BLaER1 (cell line): ENCODE data around the gene FBRSL1.
A peak's percentile ranks its signal among the peaks of the same experiment; 100 is the strongest.

Source experiments
- H3K27ac ChIP-seq: shearing (Covaris generic); formaldehyde crosslinking; 2 replicates; pipeline ENCODE4 v1.8.1; 2022
- H3K27me3 ChIP-seq: shearing (Covaris generic); formaldehyde crosslinking; 2 replicates; pipeline ENCODE4 v1.8.1; 2022
- H3K36me3 ChIP-seq: shearing (Covaris generic); formaldehyde crosslinking; 2 replicates; pipeline ENCODE4 v1.8.1; 2022
- H3K4me1 ChIP-seq: shearing (Covaris generic); formaldehyde crosslinking; 2 replicates; pipeline ENCODE4 v1.8.1; 2022
- H3K4me2 ChIP-seq: shearing (Covaris generic); formaldehyde crosslinking; 2 replicates; pipeline ENCODE4 v1.8.1; 2022
- H3K4me3 ChIP-seq: shearing (Covaris generic); formaldehyde crosslinking; 2 replicates; pipeline ENCODE4 v1.8.1; 2022
- H3K9ac ChIP-seq: shearing (Covaris generic); formaldehyde crosslinking; 2 replicates; pipeline ENCODE4 v1.8.1; 2022
- H3K9me3 ChIP-seq: shearing (Covaris generic); formaldehyde crosslinking; 2 replicates; pipeline ENCODE4 v1.8.1; 2022
- H4K20me1 ChIP-seq: shearing (Covaris generic); formaldehyde crosslinking; 2 replicates; pipeline ENCODE4 v1.8.1; 2022
- Cebpa-rat ChIP-seq: shearing (Covaris generic); IDR thresholded peaks from 2 replicates; pipeline ENCODE4 v1.8.1; 2022

Gene FBRSL1

GRCh38 chr12:132500856-132501180 is 10.9 kb downstream of the FBRSL1 start:
- H3K4me1 ChIP-seq = peaks cover 99% of the 10 kb centered on the region
- no peak for TF ChIP-seq Cebpa-rat
- peaks cover 99% of the 10 kb centered on the region for H4K20me1 ChIP-seq

GRCh38 chr12:132501204-132501940 is 11.4 kb downstream of the FBRSL1 start:
- Histone ChIP-seq H3K9ac (peak overlapping the region; percentile 72), H3K9me3 (no peaks in the 10 kb centered on the region), H3K4me1 (peaks cover 99% of the 10 kb centered on the region), H4K20me1 (peaks cover 99% of the 10 kb centered on the region), H3K36me3 (no peaks in the 10 kb centered on the region), H3K4me2 (peak overlapping the region; percentile 98), H3K4me3 (no peak overlapping the region; the same call in 1 of the 2 replicates), H3K27me3 (no peaks in the 10 kb centered on the region), H3K27ac (peak overlapping the region; percentile 80)
- no peak for TF ChIP-seq Cebpa-rat

More at GRCh38 chr12:132500856-132501180, 10.9 kb downstream of the FBRSL1 start:
- Histone ChIP-seq H3K36me3 (no peaks in the 10 kb centered on the region), H3K4me3 (no peak overlapping the region; the same call in 1 of the 2 replicates), H3K27me3 (no peaks in the 10 kb centered on the region), H3K4me2 (peak overlapping the region; percentile 98), H3K27ac (peak overlapping the region; percentile 80), H3K9me3 (no peaks in the 10 kb centered on the region), H3K9ac (peak overlapping the region; percentile 72)

GRCh38 chr12:132502149-132502881 is 12.4 kb downstream of the FBRSL1 start:
- peaks cover 99% of the 10 kb centered on the region for H3K4me1 ChIP-seq
- no peaks in the 10 kb centered on the region for H3K36me3 ChIP-seq
- no peak for TF ChIP-seq Cebpa-rat
- H3K27me3 ChIP-seq = no peaks in the 10 kb centered on the region
- peak overlapping the region; percentile 80 for H3K27ac ChIP-seq
- no peak overlapping the region for H3K4me3 ChIP-seq
- no peaks in the 10 kb centered on the region for H3K9me3 ChIP-seq
- H3K4me2 ChIP-seq = peak overlapping the region; percentile 98
- H3K9ac ChIP-seq = peak overlapping the region; percentile 72; the same call in 1 of the 2 replicates
- peaks cover 99% of the 10 kb centered on the region for H4K20me1 ChIP-seq

- no peak overlapping the region for H3K4me3 ChIP-seq
- peaks cover 99% of the 10 kb centered on the region for H4K20me1 ChIP-seq
Observed at GRCh38 chr12:132502882-132503193, 12.9 kb downstream of the FBRSL1 start.

GRCh38 chr12:132503618-132504204 is 13.8 kb downstream of the FBRSL1 start:
- Histone ChIP-seq H3K27me3 (no peaks in the 10 kb centered on the region), H3K4me3 (no peak overlapping the region), H3K9me3 (no peaks in the 10 kb centered on the region), H3K36me3 (peaks cover 8% of the 10 kb centered on the region), H3K4me1 (peaks cover 99% of the 10 kb centered on the region), H3K9ac (peak overlapping the region; percentile 36), H4K20me1 (peaks cover 99% of the 10 kb centered on the region), H3K27ac (peak overlapping the region; percentile 36), H3K4me2 (peak overlapping the region; percentile 95)
- TF ChIP-seq Cebpa-rat = no peak

More at GRCh38 chr12:132502882-132503193, 12.9 kb downstream of the FBRSL1 start:
- no peak overlapping the region for H3K9ac ChIP-seq
- H3K4me2 ChIP-seq = peak overlapping the region; percentile 95
- peak overlapping the region; percentile 36 for H3K27ac ChIP-seq
- no peaks in the 10 kb centered on the region for H3K9me3 ChIP-seq
- no peaks in the 10 kb centered on the region for H3K36me3 ChIP-seq
- no peak for TF ChIP-seq Cebpa-rat
- H3K27me3 ChIP-seq = no peaks in the 10 kb centered on the region
- peaks cover 99% of the 10 kb centered on the region for H3K4me1 ChIP-seq

GRCh38 chr12:132505105-132505851 is 15.3 kb downstream of the FBRSL1 start:
- Histone ChIP-seq H3K4me2 (peak overlapping the region; percentile 95), H3K4me3 (no peak overlapping the region), H3K4me1 (peaks cover 99% of the 10 kb centered on the region), H3K9ac (peak overlapping the region; percentile 1; the same call in 1 of the 2 replicates), H3K27ac (peak overlapping the region; percentile 80), H3K36me3 (peaks cover 24% of the 10 kb centered on the region), H3K27me3 (no peaks in the 10 kb centered on the region), H4K20me1 (peaks cover 99% of the 10 kb centered on the region), H3K9me3 (no peaks in the 10 kb centered on the region)
- TF ChIP-seq Cebpa-rat = no peak

- no peak for TF ChIP-seq Cebpa-rat
- Histone ChIP-seq H3K4me2 (peak overlapping the region; percentile 95), H3K27me3 (no peaks in the 10 kb centered on the region), H4K20me1 (peaks cover 99% of the 10 kb centered on the region), H3K36me3 (peaks cover 29% of the 10 kb centered on the region), H3K9me3 (no peaks in the 10 kb centered on the region), H3K9ac (peak overlapping the region; percentile 1; the same call in 1 of the 2 replicates), H3K4me3 (no peak overlapping the region), H3K27ac (peak overlapping the region; percentile 80), H3K4me1 (peaks cover 99% of the 10 kb centered on the region)
Observed at GRCh38 chr12:132505852-132506219, 15.9 kb downstream of the FBRSL1 start.

- peak overlapping the region; percentile 80 for H3K27ac ChIP-seq
- TF ChIP-seq Cebpa-rat = no peak
- H3K9ac ChIP-seq = peak overlapping the region; percentile 64
- H3K36me3 ChIP-seq = peaks cover 34% of the 10 kb centered on the region
- H3K27me3 ChIP-seq = no peaks in the 10 kb centered on the region
- H3K9me3 ChIP-seq = no peaks in the 10 kb centered on the region
- H3K4me3 ChIP-seq = peak overlapping the region; percentile 54
- H4K20me1 ChIP-seq = peaks cover 98% of the 10 kb centered on the region
- peak overlapping the region; percentile 95 for H3K4me2 ChIP-seq
- peaks cover 93% of the 10 kb centered on the region for H3K4me1 ChIP-seq
Observed at GRCh38 chr12:132506328-132507160, 16.6 kb downstream of the FBRSL1 start.

GRCh38 chr12:132507161-132507538 is 17.2 kb downstream of the FBRSL1 start:
- TF ChIP-seq Cebpa-rat = no peak
- peaks cover 38% of the 10 kb centered on the region for H3K36me3 ChIP-seq
- peak overlapping the region; percentile 95 for H3K4me2 ChIP-seq
- H3K9me3 ChIP-seq = no peaks in the 10 kb centered on the region
- no peaks in the 10 kb centered on the region for H3K27me3 ChIP-seq
- H4K20me1 ChIP-seq = peaks cover 96% of the 10 kb centered on the region
- H3K9ac ChIP-seq = peak overlapping the region; percentile 64
- peak overlapping the region; percentile 80 for H3K27ac ChIP-seq
- peak overlapping the region; percentile 54 for H3K4me3 ChIP-seq
- H3K4me1 ChIP-seq = peaks cover 88% of the 10 kb centered on the region
